Activated T-helper 1 cell treated with Interleukin-2 at 50 U/mL for 16 hours (primary cell): ENCODE measurements around the gene STUB1.

Experiments
- DNase-seq: peaks from one replicate; pipeline ENCODE4 v3.0.0-alpha.2; 2020; ENCODE audit warnings: low read depth

Gene STUB1

GRCh38 chr16:725463-726187, 45.4 kb downstream of the STUB1 start:
- DNase-seq, result no peak

GRCh38 chr16:726188-726437, 45.9 kb downstream of the STUB1 start:
- DNase-seq, result no peak

DNA sequence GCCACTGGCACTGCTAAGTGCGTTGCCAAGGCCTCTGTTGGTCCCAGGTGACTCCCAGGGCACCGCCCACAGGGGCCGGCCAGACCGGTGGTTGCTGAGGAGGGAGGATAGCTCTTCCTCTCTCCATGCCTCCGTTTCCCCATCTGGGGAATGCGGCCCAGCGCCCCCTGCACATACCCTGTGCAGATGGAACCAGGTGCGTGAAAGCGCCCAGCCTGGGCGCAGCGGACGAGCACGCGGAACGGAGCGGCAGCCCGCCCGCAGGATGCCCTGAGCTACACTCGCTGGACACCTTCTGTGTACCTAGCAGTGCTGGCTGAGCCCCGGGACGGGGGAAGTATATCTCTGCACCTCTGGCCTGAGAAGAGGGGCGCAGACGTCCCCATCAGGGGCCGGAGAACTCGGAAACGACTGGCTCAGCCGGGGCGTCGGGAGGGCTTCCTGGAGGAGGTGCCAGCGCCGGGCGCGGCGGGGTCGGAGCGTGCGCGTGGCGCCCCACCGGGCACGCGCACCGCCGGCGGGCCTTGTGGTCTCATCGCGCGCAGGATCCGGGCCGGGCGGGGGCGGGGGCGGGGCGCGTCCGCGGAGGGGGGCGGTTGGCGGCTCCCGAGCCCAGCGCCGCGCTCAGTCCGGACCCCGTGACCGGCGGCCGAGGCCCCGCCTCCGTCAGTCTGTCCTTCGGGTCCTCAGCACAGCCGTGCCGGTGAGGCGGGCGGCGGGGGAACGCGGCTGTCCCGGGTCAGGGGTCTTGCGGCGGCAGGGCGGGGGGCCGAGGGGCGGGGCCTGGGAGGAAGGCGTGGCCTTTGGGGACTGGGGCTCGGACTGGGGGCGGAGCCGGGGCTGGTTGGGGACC, 46.5 kb downstream of the STUB1 start, which contains the start of the genes CCDC78 and HAGHL:
Gene CCDC78 (minus strand): TSS at position 6 of the 853 bp plus-strand sequence. CDS start 76 bp downstream, outside the sequence.
Gene HAGHL (plus strand): TSS at position 669 of the 853 bp plus-strand sequence. CDS start 404 bp downstream, outside the sequence.
- DNase-seq, result peak; percentile 49

- DNase-seq, result no peak
These were observed 47.2 kb downstream of the STUB1 start for GRCh38 chr16:727291-727977.

DNA sequence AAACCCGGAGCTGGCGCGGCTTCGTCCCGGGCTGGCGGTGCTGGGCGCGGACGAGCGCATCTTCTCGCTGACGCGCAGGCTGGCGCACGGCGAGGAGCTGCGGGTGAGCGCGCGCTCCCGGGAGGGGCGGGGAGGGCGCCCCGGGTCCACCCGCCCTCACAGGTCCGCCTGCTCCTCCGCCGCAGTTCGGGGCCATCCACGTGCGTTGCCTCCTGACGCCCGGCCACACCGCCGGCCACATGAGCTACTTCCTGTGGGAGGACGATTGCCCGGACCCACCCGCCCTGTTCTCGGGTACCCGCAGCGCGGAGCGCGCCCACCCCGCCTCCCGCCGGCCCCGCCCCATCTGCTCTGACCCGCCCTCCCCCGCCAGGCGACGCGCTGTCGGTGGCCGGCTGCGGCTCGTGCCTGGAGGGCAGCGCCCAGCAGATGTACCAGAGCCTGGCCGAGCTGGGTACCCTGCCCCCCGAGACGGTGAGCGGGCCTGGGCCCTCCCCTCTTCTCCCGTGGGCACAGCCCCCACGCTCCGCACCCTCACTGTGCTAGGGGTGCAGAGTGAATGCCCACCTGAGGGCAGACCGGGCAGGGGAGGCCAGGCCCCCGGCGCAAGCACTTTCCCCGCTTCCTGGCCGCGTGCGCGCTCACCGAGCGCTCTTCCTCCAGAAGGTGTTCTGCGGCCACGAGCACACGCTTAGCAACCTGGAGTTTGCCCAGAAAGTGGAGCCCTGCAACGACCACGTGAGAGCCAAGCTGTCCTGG, 48.1 kb downstream of the STUB1 start:
- DNase-seq, result peak; percentile 47

- no peak for DNase-seq
These were observed 48.9 kb downstream of the STUB1 start for GRCh38 chr16:728890-729744.

DNA sequence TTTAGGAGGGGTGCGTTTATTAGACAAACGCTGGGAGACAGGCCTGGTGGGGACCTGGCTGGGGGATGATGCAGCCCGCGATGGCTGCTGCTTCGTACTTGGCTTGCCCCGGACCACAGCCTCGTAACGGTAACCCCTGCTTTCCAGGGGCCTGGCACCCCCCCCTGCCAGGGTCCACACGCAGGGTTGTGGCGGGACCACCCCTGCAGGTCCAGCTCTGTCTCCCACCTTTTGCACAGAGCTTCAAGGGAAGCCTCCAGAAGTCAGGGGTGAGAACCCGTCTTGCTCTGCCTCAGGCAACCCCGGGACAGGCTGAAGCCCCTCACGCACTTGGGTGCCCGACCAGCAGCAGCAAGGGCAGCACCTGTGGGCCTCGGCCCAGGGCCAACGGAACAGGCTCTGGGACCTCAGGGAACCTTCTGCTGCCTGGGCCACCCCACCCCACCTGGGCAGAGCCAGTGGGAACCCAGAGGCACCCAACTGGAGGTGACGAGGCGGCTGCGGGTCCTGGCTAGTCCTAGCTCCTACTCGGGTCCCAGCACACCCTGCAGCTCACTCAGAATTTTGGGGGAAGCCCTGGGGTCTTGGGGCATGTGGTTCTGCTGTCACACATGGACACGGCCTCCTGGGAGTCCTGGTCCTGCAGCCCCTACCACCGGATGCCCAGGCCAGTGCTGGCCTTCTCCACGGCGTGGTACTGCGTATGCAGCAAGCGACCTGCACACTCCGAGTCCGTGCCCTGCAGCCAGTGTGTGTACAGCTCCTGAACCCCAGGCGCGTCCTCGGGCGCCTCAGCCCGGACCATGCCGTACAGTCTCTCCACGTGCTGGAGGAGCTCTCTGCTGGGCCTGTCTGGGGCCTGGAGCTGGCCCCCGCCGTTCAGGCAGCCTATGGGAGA, 49.8 kb downstream of the STUB1 start:
- no peak for DNase-seq

DNA sequence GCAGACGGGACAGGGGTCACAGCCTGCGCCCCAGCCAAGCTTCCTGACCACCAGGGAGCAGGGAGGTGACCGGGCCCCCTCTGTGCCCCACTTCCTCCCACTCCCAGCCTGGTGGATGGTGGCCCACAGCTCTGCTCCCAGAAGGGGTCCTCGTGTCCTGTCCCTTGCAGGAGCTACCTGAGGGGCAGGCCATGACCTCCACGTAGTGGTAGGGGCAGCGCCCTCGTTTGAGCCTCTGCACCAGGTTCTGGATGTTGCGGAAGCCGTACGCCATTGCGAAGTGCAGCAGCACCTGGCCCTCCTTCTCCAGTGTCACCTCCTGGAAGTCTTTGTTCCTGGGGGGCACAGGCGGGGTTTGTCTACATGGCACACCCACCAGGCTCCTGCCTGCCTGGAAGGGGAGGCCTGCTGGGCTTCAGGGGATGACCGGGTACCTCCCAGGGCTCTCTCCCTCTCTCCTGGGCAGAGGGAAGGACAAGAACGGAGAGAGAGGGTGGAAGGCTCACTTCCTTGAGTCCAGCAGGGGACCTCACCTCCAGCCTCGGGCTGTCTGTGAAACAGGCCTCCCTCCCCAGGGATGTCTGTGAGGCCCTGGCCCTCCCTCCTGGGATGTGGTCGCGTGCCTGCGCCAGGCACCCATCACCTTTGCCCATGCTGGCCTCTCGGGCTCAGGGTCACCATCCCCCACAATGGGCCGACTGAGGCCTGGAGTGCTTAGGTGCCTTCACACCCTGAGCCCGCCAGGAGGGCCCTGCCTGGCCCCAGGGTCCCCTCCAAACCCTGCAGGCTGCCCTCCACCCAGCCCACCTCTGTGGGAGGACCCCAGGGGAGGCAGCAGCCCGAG, 50.7 kb downstream of the STUB1 start:
- DNase-seq, result no peak

- DNase-seq, result no peak
These were observed 52.1 kb downstream of the STUB1 start for GRCh38 chr16:732332-732731.
